OCI-LY7 (cell line): Measurements from ENCODE around the gene ST6GALNAC1. TPM values are rescaled to one million over a fixed set of nuclear protein-coding genes. Genes with fewer than 3 reads are reported as not detected.

Source experiments
- BruUV-seq: library from RNA; stranded (reverse); fragments of 400-500 nt; replicated peaks from 2 replicates; lab custom pipeline; 2021; lab: Mats Ljungman, UMichigan
- CTCF ChIA-PET: fragments of 300-600 bp; sonication (Branson Sonifier 250); formaldehyde crosslinking; loops from one replicate; lab custom pipeline; 2022; ENCODE audit warnings: antibody characterized with exemption; ENCODE audit not compliant: unreplicated experiment; lab: Charles Lee
- POLR2A ChIA-PET: fragments of 300-600 bp; sonication (Branson Sonifier 250); formaldehyde crosslinking; loops from one replicate; lab custom pipeline; 2022; ENCODE audit warnings: antibody characterized with exemption; lab: Charles Lee
- DNase-seq: peaks from one replicate; pipeline ENCODE4 v3.0.0-alpha.2; 2015; ENCODE audit warnings: low spot score
- H2AFZ ChIP-seq: fragments of 200-600 bp; sonication (generic), shearing (Covaris generic); 2 replicates; pipeline ENCODE4 v1.6.1; 2014; ENCODE audit warnings: mild to moderate bottlenecking, antibody characterized with exemption, low read length, moderate library complexity
- H3K27ac ChIP-seq: fragments of 200-600 bp; sonication (generic); 2 replicates; pipeline ENCODE4 v1.5.1; 2014; ENCODE audit warnings: mixed run types, low read depth, mild to moderate bottlenecking, moderate library complexity, low read length, inconsistent platforms; ENCODE audit not compliant: poor library complexity, severe bottlenecking
- H3K36me3 ChIP-seq: fragments of 200-600 bp; sonication (generic); 2 replicates; pipeline ENCODE4 v1.6.1; 2014; ENCODE audit warnings: mild to moderate bottlenecking, antibody characterized with exemption, low read length, moderate library complexity, mixed read lengths; ENCODE audit not compliant: insufficient read depth
- H3K4me1 ChIP-seq: fragments of 200-600 bp; sonication (generic); 2 replicates; pipeline ENCODE4 v1.5.1; 2014; ENCODE audit warnings: mild to moderate bottlenecking, low read length; ENCODE audit not compliant: insufficient read depth, poor library complexity, severe bottlenecking
- H3K4me2 ChIP-seq: fragments of 200-600 bp; sonication (generic); 2 replicates; pipeline ENCODE4 v1.6.1; 2014; ENCODE audit warnings: mild to moderate bottlenecking, low read length
- H3K4me3 ChIP-seq: fragments of 200-600 bp; sonication (generic); 2 replicates; pipeline ENCODE4 v1.5.1; 2014; ENCODE audit warnings: mild to moderate bottlenecking, low read depth, low read length; ENCODE audit not compliant: poor library complexity, severe bottlenecking
- H3K79me2 ChIP-seq: fragments of 200-600 bp; sonication (generic); 2 replicates; pipeline ENCODE4 v1.6.1; 2016; ENCODE audit warnings: low read depth, mild to moderate bottlenecking, low read length, moderate library complexity, mixed read lengths; ENCODE audit not compliant: insufficient read depth
- H3K9me2 ChIP-seq: fragments of 200-600 bp; sonication (generic); 2 replicates; pipeline ENCODE4 v1.6.1; 2016; ENCODE audit warnings: mild to moderate bottlenecking, low read length, mixed read lengths; ENCODE audit not compliant: insufficient read depth
- H3K9me3 ChIP-seq: fragments of 200-600 bp; sonication (generic); 2 replicates; pipeline ENCODE4 v1.6.1; 2014; ENCODE audit warnings: mild to moderate bottlenecking, mixed run types, low read length, mixed read lengths
- H4K20me1 ChIP-seq: fragments of 200-600 bp; sonication (generic); 2 replicates; pipeline ENCODE4 v1.6.1; 2014; ENCODE audit warnings: mild to moderate bottlenecking, antibody characterized with exemption, low read length, moderate library complexity, mixed read lengths; ENCODE audit not compliant: insufficient read depth
- EZH2phosphoT487 ChIP-seq: fragments of 200-600 bp; sonication (generic); IDR thresholded peaks from 2 replicates; pipeline ENCODE4 v1.6.1; 2018; ENCODE audit warnings: low read depth, borderline replicate concordance, mild to moderate bottlenecking, mixed run types, antibody characterized with exemption, low read length, moderate library complexity, mixed read lengths
- intact Hi-C: fragments of 100-400 bp; cut with micrococcal nuclease; formaldehyde crosslinking; loops from one replicate; pipeline ENCODE4 v1.10.0; 2022; ENCODE audit not compliant: unreplicated experiment
- total RNA-seq, 2 experiments: library from RNA; depleted of rRNA in 1 of 2; stranded (reverse); fragments of >200 nt in 1 of 2; shearing (Covaris generic) in 1 of 2; gene quantifications; 2 replicates each; pipeline ENCODE4 v1.2.3, GENCODE V29; 2014 to 2022
- TF ChIP-seq, protein P1 (sequence below): fragments of 200-600 bp; sonication (generic); conservative IDR thresholded peaks from 2 replicates; pipeline ENCODE4 v1.5.1; 2014; ENCODE audit warnings: mild to moderate bottlenecking, antibody characterized with exemption, low read length, moderate library complexity, mixed read lengths

The ST6GALNAC1 gene
- total RNA-seq, 2 experiments from 2014 or later, result not detected

DNA sequence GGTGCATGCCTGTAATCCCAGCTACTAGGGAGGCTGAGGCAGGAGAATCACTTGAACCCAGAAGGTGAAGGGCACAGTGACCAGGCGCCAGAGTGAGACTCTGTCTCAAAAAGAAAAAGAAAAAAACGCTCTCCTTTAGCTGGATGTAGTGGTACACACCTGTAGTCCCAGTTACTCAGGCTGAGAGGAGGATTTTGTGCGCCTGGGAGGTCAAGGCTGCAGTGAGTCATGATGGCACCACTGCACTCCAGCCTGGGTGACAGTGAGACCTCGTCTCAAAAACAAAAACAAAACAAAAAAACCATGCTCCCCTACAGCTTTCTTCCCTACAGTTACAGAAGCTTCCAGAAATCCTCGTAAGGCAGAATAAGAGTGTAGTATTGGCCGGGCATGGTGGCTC, 33.1 kb upstream of the ST6GALNAC1 start:
- TF ChIP-seq, protein P1, sequence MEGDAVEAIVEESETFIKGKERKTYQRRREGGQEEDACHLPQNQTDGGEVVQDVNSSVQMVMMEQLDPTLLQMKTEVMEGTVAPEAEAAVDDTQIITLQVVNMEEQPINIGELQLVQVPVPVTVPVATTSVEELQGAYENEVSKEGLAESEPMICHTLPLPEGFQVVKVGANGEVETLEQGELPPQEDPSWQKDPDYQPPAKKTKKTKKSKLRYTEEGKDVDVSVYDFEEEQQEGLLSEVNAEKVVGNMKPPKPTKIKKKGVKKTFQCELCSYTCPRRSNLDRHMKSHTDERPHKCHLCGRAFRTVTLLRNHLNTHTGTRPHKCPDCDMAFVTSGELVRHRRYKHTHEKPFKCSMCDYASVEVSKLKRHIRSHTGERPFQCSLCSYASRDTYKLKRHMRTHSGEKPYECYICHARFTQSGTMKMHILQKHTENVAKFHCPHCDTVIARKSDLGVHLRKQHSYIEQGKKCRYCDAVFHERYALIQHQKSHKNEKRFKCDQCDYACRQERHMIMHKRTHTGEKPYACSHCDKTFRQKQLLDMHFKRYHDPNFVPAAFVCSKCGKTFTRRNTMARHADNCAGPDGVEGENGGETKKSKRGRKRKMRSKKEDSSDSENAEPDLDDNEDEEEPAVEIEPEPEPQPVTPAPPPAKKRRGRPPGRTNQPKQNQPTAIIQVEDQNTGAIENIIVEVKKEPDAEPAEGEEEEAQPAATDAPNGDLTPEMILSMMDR, result no peak
- TF ChIP-seq EZH2phosphoT487, result no peak
- POLR2A ChIA-PET, result interaction anchor here (0.6 kb wide), 1 partner anchor 78 kb away, joined by 3 read pairs; no protein-coding TSS in a partner anchor
- CTCF ChIA-PET, result no interaction called here
- Histone ChIP-seq H3K4me2 (no peak overlapping the region), H3K4me3 (no peak overlapping the region), H3K4me1 (peaks cover 12% of the 10 kb centered on the region), H2AFZ (no peak overlapping the region), H4K20me1 (no peaks in the 10 kb centered on the region), H3K27ac (no peak overlapping the region), H3K36me3 (no peaks in the 10 kb centered on the region), H3K9me2 (no peaks in the 10 kb centered on the region), H3K79me2 (peaks cover 5% of the 10 kb centered on the region; the same call in 1 of the 2 replicates), H3K9me3 (no peaks in the 10 kb centered on the region)
- DNase-seq, result no peak
- intact Hi-C loops, result no loop called here
- BruUV-seq, result no TSS peak

DNA sequence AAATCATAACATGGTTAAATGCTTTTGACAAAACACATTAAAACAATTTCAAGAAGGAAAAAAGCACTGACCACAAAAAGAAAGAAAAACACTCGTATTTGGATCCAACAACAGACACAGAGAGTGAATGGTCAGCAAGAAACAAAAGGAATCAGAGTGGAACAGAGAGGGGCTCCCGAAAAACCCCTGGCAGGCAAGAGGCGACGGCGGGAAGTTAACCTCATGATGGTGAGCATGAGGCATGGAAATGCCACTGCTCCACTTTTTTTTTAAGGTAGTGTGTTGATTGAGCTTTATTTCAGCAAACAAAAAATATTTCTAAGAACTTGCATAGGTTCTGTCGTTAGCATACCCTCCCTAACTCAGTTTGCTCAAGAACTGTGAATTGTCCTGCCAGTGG, 32.1 kb upstream of the ST6GALNAC1 start:
- Histone ChIP-seq H3K79me2 (peaks cover 5% of the 10 kb centered on the region; the same call in 1 of the 2 replicates), H3K9me2 (no peaks in the 10 kb centered on the region), H2AFZ (no peak overlapping the region), H3K9me3 (no peaks in the 10 kb centered on the region; the same call in 1 of the 2 replicates), H4K20me1 (no peaks in the 10 kb centered on the region), H3K36me3 (no peaks in the 10 kb centered on the region), H3K4me3 (no peak overlapping the region), H3K4me2 (no peak overlapping the region), H3K27ac (no peak overlapping the region), H3K4me1 (peaks cover 21% of the 10 kb centered on the region)
- TF ChIP-seq, protein P1, result no peak
- TF ChIP-seq EZH2phosphoT487, result no peak
- intact Hi-C loops, result no loop called here
- DNase-seq, result no peak
- CTCF ChIA-PET, result no interaction called here
- POLR2A ChIA-PET, result no interaction called here
- BruUV-seq, result no TSS peak

- Histone ChIP-seq H3K9me3 (peaks cover 7% of the 10 kb centered on the region; the same call in 1 of the 2 replicates), H3K4me1 (peaks cover 25% of the 10 kb centered on the region), H4K20me1 (no peaks in the 10 kb centered on the region), H3K4me3 (no peak overlapping the region), H3K9me2 (no peaks in the 10 kb centered on the region), H3K79me2 (peaks cover 5% of the 10 kb centered on the region; the same call in 1 of the 2 replicates), H3K36me3 (no peaks in the 10 kb centered on the region), H3K4me2 (no peak overlapping the region), H3K27ac (no peak overlapping the region), H2AFZ (no peak overlapping the region)
- no peak for DNase-seq
- ChIA-PET POLR2A (interaction anchor here (1.0 kb wide), 1 partner anchor 22 kb away, joined by 3 read pairs; no protein-coding TSS in a partner anchor), CTCF (no interaction called here)
- intact Hi-C loops, result loop anchor here (5.0 kb wide), 1 partner anchor 117 kb away; no protein-coding TSS in a partner anchor
- BruUV-seq, result no TSS peak
- TF ChIP-seq EZH2phosphoT487, result no peak
- TF ChIP-seq, protein P1, result no peak
Observed at GRCh38 chr17:76674600-76674999, 31.0 kb upstream of the ST6GALNAC1 start.
